ENCODE data around the gene STK11IP.

Gene STK11IP

DNA sequence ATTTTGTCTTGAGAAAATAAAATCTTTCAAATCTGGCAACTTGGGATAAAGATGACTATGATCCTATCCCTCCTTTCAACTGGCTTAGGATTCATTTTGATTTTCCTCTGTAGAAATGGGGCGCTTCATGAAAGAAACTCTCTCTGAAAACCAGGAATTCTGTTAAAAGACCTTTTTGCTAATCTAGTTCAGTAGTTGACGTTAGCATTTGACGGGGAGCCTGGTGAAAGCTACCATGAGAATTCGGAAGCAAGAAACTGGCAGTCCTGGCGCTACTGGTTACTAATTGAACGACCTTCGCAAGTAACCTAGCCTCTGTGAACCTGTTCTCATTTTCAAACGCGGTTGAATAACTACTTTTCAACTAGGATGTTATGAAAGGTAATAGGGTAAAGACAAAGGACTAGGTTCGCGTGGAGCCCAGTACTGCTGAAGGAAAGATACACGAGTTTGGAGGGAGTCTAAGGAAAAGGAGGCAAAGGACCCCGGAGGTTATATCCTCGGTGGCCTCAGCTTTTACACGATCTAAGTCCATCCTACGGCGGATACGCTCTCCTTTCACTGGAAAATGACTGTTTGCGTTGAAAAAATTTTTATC, 604 bp upstream of the STK11IP start:
- no peak for DNase-seq (ENCODE audit: low spot score)
- TF ChIP-seq, protein P1, sequence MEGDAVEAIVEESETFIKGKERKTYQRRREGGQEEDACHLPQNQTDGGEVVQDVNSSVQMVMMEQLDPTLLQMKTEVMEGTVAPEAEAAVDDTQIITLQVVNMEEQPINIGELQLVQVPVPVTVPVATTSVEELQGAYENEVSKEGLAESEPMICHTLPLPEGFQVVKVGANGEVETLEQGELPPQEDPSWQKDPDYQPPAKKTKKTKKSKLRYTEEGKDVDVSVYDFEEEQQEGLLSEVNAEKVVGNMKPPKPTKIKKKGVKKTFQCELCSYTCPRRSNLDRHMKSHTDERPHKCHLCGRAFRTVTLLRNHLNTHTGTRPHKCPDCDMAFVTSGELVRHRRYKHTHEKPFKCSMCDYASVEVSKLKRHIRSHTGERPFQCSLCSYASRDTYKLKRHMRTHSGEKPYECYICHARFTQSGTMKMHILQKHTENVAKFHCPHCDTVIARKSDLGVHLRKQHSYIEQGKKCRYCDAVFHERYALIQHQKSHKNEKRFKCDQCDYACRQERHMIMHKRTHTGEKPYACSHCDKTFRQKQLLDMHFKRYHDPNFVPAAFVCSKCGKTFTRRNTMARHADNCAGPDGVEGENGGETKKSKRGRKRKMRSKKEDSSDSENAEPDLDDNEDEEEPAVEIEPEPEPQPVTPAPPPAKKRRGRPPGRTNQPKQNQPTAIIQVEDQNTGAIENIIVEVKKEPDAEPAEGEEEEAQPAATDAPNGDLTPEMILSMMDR (IDR thresholded peaks at IDR 0.05; ENCODE audit: extremely low read depth, missing control alignments): no peak

DNA sequence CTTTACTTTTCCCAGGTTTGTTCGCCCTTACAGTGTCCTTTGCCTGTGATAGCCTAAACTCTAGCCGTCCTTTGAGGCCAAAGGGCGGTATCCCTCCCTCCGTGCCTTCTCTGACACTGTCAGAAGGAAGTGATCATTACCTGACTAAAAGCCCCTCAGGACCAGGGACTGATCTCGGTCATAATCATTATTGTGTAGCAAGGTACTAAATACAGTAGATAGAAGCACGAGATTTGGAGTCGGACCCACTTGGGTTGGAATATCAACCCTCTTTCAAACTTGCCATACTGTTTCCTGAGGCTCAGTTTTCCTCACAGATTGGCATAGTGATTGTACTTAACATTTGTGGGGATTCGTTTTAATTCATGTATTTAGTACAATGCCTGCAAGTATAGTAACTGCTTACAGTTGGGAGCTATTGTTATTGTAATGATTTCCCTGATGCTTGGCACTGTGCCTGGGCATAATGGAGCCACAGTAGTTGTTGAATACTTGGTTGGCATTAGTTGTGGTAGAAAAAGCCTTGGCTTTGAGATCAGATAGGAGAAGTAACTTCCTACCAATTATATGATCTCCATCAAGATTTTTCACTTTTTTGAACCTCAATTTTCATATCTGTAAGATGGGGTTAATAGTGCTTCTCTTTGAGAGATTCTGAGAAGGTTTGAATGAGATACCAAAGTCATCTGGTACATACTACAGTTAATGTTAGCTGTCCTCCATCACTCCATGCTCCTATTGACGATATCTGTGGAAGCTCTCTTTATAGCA, 836 bp downstream of the STK11IP start:
- TF ChIP-seq, protein P1 (IDR thresholded peaks at IDR 0.05; ENCODE audit: extremely low read depth, missing control alignments): no peak
- no peak for DNase-seq (ENCODE audit: low spot score)

DNA sequence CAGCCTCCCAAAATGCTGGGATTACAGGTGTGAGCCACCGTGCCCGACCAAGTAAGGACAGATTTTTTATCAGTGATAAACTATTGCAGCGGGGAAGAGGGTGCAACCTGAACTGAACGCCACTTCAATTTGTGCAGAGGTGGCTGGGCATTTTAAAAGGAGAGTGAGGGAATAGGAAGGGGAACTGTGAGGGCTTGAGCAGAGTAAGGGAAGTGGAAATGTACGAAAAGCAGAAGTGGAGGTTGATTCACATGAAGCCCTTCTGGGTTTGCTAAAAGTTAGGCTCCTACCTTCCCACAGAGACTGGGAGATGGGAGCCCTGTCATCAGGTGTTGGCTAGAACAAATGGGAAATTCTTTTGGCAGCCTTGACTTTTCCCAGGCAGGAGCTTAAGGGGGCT, 6.1 kb downstream of the STK11IP start:
- TF ChIP-seq, protein P1 (IDR thresholded peaks at IDR 0.05; ENCODE audit: extremely low read depth, missing control alignments): no peak
- DNase-seq (ENCODE audit: low spot score): no peak

DNA sequence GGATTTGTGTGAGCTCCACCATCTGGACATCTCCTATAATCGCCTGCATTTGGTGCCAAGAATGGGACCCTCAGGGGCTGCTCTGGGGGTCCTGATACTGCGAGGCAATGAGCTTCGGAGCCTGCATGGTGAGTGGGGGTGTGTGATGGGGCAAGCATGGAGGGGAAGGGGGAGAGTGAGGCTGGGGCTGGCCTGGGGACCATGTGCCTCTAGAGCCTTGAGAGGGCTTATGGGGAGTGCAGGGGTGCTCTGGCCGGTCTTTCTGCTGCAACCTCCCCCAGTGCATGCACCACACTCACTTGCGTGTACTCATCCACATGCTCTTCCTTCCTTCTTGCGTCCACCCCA, 7.9 kb downstream of the STK11IP start:
- TF ChIP-seq, protein P1 (IDR thresholded peaks at IDR 0.05; ENCODE audit: extremely low read depth, missing control alignments): no peak
- DNase-seq (ENCODE audit: low spot score): no peak

DNA sequence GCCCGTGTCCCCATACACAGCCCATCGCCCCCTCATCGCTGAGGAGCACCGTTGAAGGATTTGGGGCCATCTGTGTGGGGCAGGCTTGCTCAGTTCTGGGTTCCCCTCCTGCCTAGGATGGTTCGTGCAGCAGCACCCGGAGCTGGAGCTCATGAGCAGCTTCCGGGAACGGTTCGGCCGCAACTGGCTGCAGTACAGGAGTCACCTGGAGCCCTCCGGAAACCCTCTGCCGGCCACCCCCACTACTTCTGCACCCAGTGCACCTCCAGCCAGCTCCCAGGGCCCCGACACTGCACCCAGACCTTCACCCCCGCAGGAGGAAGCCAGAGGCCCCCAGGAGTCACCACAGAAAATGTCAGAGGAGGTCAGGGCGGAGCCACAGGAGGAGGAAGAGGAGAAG, 10.3 kb downstream of the STK11IP start:
- TF ChIP-seq, protein P1 (IDR thresholded peaks at IDR 0.05; ENCODE audit: extremely low read depth, missing control alignments): no peak
- DNase-seq (ENCODE audit: low spot score): no peak

DNA sequence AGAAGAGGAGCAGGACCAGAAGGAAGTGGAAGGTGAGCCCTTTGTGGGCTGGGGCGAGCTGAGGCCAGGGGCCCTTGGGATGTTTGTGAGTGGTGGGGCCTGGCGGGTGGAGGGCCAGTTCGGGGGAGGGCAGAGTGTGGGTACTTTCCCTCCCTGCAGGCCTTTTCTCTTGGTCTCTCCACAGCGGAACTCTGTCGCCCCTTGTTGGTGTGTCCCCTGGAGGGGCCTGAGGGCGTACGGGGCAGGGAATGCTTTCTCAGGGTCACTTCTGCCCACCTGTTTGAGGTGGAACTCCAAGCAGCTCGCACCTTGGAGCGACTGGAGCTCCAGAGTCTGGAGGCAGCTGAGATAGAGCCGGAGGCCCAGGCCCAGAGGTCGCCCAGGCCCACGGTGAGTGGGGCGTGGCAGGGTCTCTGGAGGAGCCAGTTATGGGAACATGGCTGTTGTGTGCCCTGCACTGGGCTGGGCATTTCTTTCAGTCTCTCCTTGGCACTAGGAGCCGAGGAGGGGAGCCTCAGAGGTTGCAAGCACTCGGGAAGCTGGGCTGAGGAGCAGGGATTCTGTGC, 10.8 kb downstream of the STK11IP start:
- TF ChIP-seq, protein P1 (IDR thresholded peaks at IDR 0.05; ENCODE audit: extremely low read depth, missing control alignments): no peak

DNA sequence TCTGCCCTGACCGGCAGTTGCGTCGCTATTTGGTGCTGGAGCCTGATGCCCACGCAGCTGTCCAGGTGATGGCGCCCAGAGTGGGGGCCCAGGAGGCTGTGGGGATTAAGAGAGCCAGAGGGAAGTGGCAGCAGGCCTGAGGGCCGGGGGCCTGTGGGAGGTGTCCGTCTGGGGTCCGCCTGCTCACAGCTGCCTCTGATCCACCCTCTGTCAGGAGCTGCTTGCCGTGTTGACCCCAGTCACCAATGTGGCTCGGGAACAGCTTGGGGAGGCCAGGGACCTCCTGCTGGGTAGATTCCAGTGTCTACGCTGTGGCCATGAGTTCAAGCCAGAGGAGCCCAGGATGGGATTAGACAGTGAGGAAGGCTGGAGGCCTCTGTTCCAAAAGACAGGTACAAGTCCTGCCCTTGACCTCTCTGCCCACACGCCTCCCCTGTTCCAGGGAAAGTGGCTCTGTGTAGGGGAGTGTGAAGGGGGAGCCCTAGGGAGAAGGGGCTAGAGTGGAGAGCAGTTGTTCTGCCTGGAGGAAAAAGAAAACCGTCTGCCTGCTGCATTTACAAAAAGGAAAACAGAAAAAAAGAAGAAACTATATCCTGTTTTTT, 11.6 kb downstream of the STK11IP start:
- no peak for DNase-seq (ENCODE audit: low spot score)
- TF ChIP-seq, protein P1 (IDR thresholded peaks at IDR 0.05; ENCODE audit: extremely low read depth, missing control alignments): no peak

More for the DNA sequence above, 10.8 kb downstream of the STK11IP start:
- no peak for DNase-seq (ENCODE audit: low spot score)

Measured in GM20000 (cell line).